AG09309 (cell line): ENCODE data around the gene FRAS1.
"Not testable (repeated sequence)": the region's sequence is repeated elsewhere in the genome, so short reads cannot be mapped to it uniquely, and the experiment has no call there.

Source experiments
- DNase-seq: peaks from one replicate; pipeline ENCODE4 v3.0.0-alpha.2; 2010; ENCODE audit warnings: low read depth
- H3K4me3 ChIP-seq: 2 replicates; pipeline ENCODE4 v1.5.1; 2011; ENCODE audit warnings: mild to moderate bottlenecking, low read depth, low read length, moderate library complexity; ENCODE audit not compliant: control insufficient read depth
- TF ChIP-seq, protein P1 (sequence below): IDR thresholded peaks from 2 replicates; pipeline ENCODE4 v1.5.1; 2011; ENCODE audit warnings: mild to moderate bottlenecking, low read depth, low read length, inconsistent platforms; ENCODE audit not compliant: insufficient read depth, control insufficient read depth; ENCODE audit errors: missing control alignments

The FRAS1 gene, protein sequence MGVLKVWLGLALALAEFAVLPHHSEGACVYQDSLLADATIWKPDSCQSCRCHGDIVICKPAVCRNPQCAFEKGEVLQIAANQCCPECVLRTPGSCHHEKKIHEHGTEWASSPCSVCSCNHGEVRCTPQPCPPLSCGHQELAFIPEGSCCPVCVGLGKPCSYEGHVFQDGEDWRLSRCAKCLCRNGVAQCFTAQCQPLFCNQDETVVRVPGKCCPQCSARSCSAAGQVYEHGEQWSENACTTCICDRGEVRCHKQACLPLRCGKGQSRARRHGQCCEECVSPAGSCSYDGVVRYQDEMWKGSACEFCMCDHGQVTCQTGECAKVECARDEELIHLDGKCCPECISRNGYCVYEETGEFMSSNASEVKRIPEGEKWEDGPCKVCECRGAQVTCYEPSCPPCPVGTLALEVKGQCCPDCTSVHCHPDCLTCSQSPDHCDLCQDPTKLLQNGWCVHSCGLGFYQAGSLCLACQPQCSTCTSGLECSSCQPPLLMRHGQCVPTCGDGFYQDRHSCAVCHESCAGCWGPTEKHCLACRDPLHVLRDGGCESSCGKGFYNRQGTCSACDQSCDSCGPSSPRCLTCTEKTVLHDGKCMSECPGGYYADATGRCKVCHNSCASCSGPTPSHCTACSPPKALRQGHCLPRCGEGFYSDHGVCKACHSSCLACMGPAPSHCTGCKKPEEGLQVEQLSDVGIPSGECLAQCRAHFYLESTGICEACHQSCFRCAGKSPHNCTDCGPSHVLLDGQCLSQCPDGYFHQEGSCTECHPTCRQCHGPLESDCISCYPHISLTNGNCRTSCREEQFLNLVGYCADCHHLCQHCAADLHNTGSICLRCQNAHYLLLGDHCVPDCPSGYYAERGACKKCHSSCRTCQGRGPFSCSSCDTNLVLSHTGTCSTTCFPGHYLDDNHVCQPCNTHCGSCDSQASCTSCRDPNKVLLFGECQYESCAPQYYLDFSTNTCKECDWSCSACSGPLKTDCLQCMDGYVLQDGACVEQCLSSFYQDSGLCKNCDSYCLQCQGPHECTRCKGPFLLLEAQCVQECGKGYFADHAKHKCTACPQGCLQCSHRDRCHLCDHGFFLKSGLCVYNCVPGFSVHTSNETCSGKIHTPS (N-terminal part only)

DNA sequence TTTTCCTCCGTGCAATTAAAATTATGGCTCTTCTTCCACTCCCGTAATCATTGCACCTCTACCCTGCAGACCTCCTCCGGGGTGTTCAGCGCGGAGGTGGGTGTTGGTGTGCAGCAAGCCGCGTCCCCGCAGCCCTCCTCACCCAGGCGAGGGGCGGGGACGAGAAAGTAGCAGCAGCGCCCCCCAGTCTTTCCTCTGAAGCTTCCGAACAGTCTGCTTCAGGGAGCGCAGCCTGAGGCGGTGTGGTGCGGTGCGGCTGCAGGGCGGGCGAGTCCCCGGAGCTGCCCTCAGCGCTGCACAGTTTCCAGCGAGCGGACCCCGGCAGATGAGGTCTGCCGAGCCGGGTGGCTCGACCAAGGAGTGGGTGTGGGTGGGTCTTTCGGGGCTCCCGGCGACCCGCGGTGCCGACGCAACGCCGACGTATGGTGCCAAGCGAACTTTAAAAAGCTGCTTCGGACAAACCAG is at the start of gene FRAS1:
TSS of gene FRAS1 (plus strand) at position 189 of the 465 bp plus-strand sequence. CDS start 687 bp downstream, outside the sequence.
- peak within 1 kb of the TSS; percentile 62 for H3K4me3 ChIP-seq
- TF ChIP-seq, protein P1, sequence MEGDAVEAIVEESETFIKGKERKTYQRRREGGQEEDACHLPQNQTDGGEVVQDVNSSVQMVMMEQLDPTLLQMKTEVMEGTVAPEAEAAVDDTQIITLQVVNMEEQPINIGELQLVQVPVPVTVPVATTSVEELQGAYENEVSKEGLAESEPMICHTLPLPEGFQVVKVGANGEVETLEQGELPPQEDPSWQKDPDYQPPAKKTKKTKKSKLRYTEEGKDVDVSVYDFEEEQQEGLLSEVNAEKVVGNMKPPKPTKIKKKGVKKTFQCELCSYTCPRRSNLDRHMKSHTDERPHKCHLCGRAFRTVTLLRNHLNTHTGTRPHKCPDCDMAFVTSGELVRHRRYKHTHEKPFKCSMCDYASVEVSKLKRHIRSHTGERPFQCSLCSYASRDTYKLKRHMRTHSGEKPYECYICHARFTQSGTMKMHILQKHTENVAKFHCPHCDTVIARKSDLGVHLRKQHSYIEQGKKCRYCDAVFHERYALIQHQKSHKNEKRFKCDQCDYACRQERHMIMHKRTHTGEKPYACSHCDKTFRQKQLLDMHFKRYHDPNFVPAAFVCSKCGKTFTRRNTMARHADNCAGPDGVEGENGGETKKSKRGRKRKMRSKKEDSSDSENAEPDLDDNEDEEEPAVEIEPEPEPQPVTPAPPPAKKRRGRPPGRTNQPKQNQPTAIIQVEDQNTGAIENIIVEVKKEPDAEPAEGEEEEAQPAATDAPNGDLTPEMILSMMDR = no peak
- DNase-seq = no peak

DNA sequence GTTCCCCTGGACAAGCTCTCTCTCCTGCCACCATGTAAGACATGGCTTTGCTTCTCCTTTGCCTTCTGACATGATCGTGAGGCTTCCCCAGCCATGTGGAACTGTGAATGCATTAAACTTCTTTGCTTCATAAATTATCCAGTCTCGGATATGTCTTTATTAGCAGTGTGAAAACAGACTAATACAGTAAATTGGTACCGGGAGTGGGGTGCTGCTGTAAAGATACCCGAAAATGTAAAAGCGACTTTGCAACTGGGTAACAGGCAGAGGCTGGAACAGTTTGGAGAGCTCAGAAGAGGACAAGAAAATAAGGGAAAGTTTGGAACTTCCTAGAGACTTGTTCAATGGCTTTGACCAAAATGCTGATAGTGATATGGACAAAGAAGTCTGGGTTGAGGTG is 46.1 kb upstream of the FRAS1 start:
- not testable (repeated sequence) for DNase-seq, H3K4me3 ChIP-seq

DNA sequence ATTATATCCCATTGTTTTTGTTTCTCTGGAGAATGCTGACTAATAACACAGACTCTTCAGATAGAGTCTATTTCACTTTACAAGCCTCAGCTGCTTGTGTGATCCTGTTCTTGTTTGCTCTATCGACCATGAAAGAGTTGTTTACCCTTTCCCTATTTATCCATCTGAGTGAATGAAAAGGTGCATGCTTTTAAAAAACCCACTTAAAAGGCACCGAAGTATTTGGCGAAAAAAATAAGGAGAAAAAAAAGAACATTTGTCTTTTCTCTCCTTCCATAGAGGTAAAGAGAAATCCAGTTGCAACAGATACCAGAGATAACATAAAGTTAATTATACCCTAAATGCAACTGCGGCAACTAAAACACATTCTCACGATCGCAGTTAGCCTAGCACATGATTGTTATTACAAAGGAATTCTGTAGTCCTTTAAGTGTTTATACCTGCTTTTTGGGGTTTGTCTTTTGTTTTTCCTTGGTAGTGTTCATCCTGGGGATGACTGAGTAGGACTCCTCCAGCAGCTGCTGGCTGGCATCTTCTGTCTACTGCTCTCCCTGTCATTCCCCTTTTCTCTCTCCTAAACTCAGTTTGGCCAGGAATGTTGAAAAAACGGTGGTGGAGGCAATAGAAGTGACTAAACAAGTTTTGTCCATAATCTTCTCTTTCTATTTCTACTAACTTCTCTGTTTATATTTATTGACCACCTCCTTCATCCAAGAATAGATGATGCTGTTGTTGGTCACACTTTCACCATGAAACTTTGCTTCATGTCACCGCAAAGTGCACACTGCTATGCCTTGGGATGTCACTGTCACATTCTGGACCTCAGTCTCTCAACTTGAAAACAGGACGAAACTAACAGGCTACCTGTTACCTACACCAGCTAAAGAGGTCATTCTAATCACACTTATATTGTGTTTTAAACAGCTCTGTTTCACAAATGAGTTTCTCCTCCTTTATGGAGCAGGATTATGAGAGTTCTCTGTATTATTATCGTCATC is 41.9 kb upstream of the FRAS1 start:
- no peak for DNase-seq
- TF ChIP-seq, protein P1 = no peak
- no peak overlapping the region for H3K4me3 ChIP-seq

DNA sequence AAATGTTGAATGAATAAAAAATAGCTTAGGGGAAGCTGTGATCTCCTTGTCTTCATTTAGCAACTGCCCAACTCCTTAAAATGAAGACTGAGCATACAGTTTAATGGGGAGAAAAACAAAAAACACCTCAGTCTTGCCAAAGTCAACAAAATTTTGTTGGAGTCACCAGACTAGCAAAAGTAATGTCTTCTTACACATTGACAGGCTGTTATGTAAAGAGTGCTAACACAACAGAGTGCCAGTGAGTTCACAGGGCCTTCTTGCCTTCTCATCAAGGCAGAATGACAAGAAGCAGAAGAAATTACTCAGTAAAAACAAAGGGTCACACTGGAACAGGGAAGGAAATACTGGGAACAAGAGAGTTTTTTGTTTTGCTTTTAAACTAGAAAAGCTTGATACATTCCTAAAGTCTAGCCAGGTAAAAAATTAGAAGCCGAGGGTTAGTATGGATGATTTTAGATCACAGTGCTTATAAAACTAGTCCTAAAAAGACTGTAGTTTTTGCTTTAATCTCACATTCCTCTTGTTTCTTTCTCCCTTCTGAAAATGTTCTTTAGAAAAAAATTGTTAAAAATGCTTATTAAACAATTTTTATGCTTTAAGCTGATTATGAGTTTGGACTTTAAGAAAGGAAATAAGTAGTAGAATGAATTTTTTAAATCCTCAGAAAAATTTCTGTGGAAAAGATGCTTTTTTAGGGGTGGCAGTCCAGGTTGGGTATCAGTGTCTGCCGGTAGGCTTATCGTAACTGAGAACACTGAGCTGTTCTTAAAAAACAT is 38.7 kb upstream of the FRAS1 start:
- no peak overlapping the region for H3K4me3 ChIP-seq
- no peak for DNase-seq
- TF ChIP-seq, protein P1 = no peak

DNA sequence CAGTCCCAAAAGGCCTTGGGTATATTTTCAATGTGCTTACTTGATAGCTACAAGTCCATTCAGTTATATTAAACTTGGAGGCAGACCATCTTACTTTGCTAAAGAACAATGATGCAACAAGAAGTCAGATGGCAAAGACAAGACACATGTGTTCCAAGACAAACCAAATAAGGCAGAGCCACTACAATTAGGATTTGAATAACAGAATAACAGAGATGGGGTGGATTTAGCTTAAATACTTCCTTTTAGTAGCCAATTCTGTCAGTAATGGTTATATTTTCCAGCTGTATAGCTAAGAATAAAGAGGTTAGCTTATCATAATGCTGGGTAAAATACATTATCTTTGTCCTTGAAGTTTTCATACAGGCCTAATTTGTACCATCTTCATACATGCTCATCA is 37.7 kb upstream of the FRAS1 start:
- no peak overlapping the region for H3K4me3 ChIP-seq
- TF ChIP-seq, protein P1 = no peak
- no peak for DNase-seq

DNA sequence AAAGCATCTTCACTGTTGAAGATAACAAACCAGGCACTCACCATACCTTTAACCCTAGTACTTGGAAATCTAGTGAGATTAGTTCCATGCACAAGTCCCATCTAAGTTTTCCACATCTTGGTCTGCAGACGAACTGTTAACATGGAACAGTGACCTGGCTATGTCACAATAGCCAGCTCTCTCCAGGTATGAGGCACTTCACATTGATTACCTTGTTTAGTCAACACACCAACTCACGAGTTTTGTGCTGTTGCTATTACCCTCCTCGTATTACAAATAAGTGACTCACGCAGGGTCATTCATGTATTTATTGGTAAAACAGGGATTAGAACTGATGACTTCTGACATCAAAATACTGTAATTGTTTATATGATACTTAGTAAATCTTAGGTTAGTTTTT is 36.4 kb upstream of the FRAS1 start:
- H3K4me3 ChIP-seq = no peak overlapping the region
- no peak for DNase-seq
- TF ChIP-seq, protein P1 = no peak
